ENCODE measurements around the gene POU5F1.

DNA sequence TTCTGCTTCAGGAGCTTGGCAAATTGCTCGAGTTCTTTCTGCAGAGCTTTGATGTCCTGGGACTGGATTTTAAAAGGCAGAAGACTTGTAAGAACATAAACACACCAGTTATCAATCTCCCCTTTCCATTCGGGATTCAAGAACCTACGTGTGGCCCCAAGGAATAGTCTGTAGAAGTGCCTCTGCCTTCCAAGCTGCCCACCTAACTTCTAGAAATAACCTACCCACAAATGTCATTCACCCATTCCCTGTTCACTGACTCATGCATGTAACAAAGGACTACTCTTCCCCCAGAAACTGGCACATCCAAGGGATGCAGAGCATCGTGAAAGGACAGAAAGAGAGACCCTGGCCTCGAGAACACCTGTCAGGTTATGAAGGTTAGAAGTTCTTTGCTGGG, 4.5 kb downstream of the POU5F1 start:
- TF ChIP-seq POLR2A (IDR thresholded peaks at IDR 0.05; ENCODE audit: low read depth, low read length) (no peak), PAX5 (IDR thresholded peaks at IDR 0.05; ENCODE audit: insufficient read depth, low read length, severe bottlenecking) (no peak), POLR2AphosphoS5 (IDR thresholded peaks at IDR 0.05; ENCODE audit: low read depth, low read length) (no peak), TAF1 (IDR thresholded peaks at IDR 0.05; ENCODE audit: low read depth, low read length) (no peak), POU2F2 (IDR thresholded peaks at IDR 0.05; ENCODE audit: low read depth, low read length) (no peak)
